UCSD-AML1 (cell line): ENCODE results near the gene OGFOD3.
"Not testable (repeated sequence)": the region's sequence is repeated elsewhere in the genome, so short reads cannot be mapped to it uniquely, and the experiment has no call there.

Source experiments
- DNase-seq: peaks from one replicate; lab custom pipeline; 2025; ENCODE audit not compliant: unreplicated experiment; lab: John Stamatoyannopoulos, UW

OGFOD3 gene

DNA sequence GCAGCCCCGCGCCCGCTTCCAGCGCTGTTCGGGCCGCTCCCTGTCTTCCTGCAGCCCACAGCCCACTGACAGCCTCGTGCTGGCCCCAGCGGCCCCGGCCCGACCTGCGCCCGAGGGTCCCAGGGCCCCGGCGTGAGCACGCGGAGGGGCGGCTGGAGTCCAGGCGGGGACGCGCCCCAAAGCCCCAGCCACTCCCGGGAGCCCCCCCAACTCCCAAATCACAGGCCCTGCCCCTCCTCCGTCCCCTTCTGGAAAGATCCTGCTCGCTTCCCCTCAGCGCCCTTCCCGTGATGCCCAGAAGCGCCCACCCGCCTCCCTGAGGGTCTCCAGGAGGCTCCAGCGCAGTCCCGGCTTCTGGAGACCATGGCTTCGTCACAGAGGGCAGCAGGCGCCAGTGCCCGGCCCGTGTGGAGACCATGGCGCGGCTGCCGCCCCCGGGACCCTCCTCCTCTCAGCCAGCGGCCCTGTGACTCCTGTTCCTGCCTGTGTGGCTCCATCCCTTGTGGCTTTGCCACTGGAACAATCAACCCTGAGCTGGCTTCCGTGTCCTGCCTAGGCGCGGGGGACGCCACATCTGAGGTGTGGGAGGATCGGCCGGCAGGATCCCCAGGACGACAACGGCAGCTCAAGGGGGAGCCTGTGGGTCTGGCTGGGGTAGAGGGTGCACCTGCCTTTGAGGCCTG is 42.9 kb downstream of the OGFOD3 start:
- DNase-seq, result no peak

GRCh38 chr17:82374626-82375331 is 43.6 kb downstream of the OGFOD3 start:
- DNase-seq, result no peak

DNA sequence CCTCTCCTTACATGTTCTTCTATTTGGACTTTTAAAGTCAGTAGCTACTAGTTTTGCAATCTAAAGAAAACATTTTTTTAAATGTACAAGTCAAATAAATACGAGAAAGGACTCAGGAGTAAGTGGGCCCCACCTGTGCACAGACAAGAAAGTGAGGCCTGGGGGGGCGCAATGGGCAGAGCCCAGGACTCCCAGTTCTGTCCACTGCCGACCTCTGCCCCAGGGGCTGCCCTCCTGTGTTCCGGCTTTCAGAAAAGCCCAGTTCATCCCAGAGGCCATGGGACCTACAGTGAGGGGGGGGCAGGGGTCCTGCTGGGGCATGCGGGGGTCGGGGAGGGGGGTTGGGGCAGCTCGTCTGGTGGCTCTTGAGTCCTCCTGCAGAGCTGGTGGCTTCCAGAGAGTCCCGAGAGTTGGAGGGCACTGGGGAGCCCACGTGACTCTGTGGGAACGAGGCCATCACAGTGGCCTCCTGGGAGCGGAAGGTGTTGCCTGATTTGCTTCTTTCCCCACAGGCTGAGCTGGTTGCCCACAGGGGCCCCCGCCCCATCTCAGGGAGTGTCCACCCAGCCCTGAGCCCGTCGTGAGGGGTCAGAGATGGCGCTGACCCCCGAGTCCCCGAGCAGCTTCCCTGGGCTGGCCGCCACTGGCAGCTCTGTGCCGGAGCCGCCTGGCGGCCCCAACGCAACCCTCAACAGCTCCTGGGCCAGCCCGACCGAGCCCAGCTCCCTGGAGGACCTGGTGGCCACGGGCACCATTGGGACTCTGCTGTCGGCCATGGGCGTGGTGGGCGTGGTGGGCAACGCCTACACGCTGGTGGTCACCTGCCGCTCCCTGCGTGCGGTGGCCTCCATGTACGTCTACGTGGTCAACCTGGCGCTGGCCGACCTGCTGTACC is 44.4 kb downstream of the OGFOD3 start:
- DNase-seq, result no peak

GRCh38 chr17:82373072-82373452 is 45.3 kb downstream of the OGFOD3 start:
- not testable (repeated sequence) for DNase-seq

DNA sequence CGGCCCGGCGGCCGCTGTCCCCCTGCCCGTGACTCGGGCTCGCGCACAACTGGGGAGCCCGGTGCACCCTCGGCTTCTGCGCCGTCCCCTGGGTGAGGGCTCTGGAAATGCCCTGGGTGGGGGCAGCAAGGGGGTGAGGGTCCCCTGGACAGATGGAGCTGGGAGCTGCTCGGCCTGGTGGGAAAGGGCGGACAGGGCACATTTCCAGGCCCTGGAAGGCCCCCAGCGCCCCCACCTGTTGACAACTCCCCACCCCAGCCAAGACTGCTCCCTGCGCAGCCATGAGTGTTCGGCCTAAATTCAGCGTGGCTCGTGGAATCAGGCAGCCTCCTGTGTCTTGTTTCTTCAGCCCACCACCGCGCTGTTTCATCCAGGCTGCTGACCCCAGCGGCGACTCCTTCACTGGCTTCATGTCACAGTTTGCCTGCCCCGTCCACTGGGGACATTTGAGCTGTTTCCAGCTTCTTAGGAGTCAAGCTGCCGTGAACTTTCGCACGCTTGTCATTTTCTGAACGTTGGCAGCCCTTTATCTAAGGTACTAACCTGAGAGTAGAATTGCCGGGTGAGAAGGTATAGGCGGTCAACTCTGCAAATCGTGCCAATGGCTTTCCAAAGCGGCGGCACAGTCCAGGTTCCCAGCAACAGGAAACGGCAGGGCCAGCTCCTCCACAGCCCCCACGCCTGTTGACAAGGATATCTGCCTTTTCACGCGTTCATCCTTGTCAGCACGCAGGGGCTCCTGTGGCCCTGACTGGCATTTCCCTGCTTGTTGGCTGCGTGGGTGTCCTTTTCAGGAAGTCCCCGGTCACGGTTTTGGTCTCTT is 45.9 kb downstream of the OGFOD3 start:
- peak; percentile 60 for DNase-seq

- DNase-seq, result no peak
Measured at GRCh38 chr17:82371333-82372248, 46.8 kb downstream of the OGFOD3 start, which contains the start of gene UTS2R. Gene UTS2R (plus strand): TSS chr17:82371765. CDS start chr17:82374325, 2,560 bp downstream.

DNA sequence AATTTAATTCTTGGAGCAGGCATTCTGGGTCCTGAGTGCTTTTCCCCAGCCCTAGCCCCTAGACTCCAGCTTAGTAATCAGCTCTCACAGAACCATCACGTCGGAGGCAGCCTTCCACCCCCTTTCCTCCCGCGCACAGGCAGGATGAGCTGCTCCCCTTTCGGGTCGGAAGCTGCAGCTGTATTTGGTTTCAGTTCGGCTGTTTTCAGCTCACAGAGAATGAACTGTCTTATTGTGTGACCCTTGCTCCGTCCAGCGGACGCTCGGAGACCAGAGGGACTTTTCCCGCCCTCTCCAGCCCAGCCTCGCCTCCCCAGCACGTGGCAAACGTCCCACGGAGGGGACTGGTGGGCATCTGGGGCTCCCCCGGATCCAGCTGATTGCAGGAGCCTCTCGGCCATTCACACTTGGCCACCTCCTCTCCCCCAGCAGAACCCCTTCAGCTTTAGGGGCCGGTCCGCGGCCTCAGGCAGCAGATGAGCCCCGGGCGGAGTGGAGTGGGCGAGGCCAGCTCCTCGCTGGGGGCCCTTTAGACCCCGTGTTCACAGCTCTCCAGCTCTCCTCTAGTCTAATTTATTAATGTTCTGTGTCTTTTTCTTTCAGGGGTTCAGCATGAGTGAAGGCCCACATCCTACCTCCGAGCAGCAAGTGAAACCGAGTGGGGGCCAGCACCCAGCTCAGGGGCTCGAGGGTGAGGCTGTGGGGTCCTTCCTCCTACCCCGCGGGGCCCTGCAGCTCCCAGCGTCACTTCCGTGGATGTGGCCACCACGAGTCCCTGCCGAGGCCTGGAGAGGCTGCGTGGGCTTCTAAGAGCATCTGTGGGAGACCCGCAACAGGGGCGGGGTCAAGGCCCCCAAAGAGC is 47.7 kb downstream of the OGFOD3 start:
- no peak for DNase-seq

DNA sequence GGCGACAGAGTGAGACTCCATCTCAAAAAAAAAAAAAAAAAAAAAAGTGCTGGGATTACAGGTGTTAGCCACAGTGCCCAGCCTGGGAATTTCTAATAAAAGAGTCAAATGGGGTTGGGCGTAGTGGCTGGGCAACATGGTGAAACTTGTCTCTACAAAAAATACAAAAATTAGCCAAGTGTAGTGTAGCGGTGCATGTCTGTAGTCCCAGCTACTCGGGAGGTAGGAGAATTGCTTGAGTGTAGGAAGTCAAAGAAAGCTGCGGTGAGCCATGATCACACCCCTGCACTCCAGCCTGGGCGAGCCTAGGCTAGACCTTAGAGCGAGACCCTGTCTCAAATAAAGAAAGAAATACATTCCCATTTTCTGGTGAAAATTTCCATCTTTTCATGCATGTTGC is 49.2 kb downstream of the OGFOD3 start:
- DNase-seq, result no peak

DNA sequence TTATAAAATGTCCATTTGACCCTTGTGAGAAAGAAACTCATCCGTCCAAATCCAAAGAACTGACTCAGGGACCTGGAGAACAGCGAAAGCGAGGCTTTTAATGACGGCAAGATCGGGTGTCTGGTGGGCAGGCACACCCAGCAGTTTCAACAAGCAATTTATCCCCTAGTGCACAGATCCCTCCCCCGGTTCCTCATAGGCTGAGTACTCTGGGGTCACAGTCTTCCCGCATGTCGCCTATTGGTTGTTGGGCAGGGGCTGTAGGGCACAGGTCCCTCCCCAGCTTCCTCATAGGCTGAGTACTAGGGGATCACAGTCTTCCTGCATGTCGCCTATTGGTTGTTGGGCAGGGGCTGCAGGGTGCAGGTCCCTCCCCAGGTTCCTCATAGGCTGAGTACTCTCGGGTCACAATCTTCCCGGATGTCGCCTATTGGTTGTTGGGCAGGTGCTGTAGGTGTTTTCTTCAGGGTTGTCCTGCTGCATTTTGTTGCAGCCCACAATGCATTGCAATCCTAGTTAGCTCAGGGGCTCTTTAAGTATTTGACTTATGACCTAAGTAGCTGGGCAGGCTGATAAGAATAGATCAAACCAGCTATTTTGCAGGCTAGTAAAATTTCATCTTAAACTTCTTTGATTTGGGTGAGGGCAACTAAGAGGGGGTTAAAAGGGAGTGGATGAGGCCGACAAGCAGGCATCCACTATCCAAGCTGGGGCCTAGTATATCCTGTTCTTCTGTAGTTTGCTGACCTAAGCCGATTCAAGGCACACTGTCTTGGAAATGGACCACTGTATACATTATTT is 50.5 kb downstream of the OGFOD3 start:
- peak; percentile 37 for DNase-seq

- DNase-seq, result no peak
Measured at GRCh38 chr17:82366749-82367148, 51.6 kb downstream of the OGFOD3 start.

- no peak for DNase-seq
Measured at GRCh38 chr17:82365606-82366295, 52.6 kb downstream of the OGFOD3 start.

DNA sequence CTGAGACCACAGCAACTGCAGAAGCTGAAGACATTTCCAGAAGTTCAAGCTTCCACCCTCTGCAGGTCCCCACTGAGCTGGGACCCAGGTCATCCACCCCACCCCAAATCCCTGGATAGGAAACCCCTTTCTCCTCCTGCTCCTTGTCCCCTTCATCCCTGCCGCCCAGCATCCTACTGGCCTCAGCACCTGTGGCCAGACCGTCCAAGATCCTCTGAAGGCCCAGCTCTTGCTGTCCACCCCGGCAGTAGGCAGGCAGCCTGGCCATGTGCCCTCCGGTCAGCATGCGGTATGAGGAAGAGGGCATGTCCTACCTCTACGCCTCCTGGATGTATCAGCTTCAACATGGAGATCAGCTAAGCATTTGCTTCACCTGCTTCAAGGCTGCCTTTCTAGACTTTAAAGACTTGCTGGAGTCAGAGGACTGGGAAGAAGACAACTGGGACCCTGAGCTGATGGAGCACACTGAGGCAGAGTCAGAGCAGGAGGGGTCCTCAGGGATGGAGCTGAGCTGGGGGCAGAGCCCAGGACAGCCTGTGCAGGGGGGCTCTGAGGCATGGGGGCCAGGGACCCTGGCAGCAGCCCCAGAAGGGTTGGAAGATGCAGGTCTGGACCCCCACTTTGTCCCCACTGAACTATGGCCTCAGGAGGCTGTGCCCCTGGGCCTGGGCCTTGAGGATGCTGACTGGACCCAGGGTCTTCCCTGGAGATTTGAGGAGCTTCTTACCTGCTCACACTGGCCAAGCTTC is 56.3 kb downstream of the OGFOD3 start:
- DNase-seq, result no peak

- not testable (repeated sequence) for DNase-seq
Measured at GRCh38 chr17:82359451-82360074, 58.8 kb downstream of the OGFOD3 start.

GRCh38 chr17:82358465-82359350 is 59.7 kb downstream of the OGFOD3 start, which contains the start of gene TEX19:
Gene TEX19 (plus strand): TSS chr17:82359247. CDS start chr17:82362151, 2,904 bp downstream.
- DNase-seq, result no peak

GRCh38 chr17:82357394-82357793 is 61.0 kb downstream of the OGFOD3 start:
- no peak for DNase-seq
